GM18870 (cell line): Measurements from ENCODE around the gene WIF1.

Experiments
- ATAC-seq: cut with Tn5 transposase; IDR thresholded peaks from one replicate; pipeline ENCODE4 v1.9.1; 2021; ENCODE audit warnings: moderate library complexity; ENCODE audit not compliant: unreplicated experiment

The WIF1 gene

GRCh38 chr12:65023485-65023884, 97.6 kb downstream of the WIF1 start:
- ATAC-seq = no peak

- no peak for ATAC-seq
These were observed 98.1 kb downstream of the WIF1 start for GRCh38 chr12:65022960-65023359.

GRCh38 chr12:65022421-65022820, 98.7 kb downstream of the WIF1 start:
- no peak for ATAC-seq

- no peak for ATAC-seq
These were observed 101.3 kb downstream of the WIF1 start for GRCh38 chr12:65019696-65020234.

- ATAC-seq = no peak
These were observed 104.0 kb downstream of the WIF1 start for GRCh38 chr12:65016881-65017650.

- ATAC-seq = no peak
These were observed 105.3 kb downstream of the WIF1 start for GRCh38 chr12:65015850-65016249.

- no peak for ATAC-seq
These were observed 106.4 kb downstream of the WIF1 start for GRCh38 chr12:65014504-65015271.

GRCh38 chr12:65010437-65010836, 110.7 kb downstream of the WIF1 start:
- ATAC-seq = no peak

GRCh38 chr12:65005716-65006115, 115.4 kb downstream of the WIF1 start:
- ATAC-seq = no peak

- no peak for ATAC-seq
These were observed 116.8 kb downstream of the WIF1 start for GRCh38 chr12:65004270-65004669.
